GM23338 (cell line): ENCODE results near the gene NEFH. TPM values are rescaled to one million over a fixed set of nuclear protein-coding genes. Genes with fewer than 3 reads are reported as not detected.

Source experiments
- ATAC-seq: fragments of 200-7000 bp; cut with Tn5 transposase; 3 replicates; pipeline ENCODE4 v1.9.1; 2020
- DNase-seq: peaks from one replicate; pipeline ENCODE4 v3.0.0-alpha.2; 2015; ENCODE audit warnings: low spot score
- H2AFZ ChIP-seq: fragments of 200-600 bp; sonication (generic); 2 replicates; pipeline ENCODE4 v1.8.0; 2016; ENCODE audit warnings: antibody characterized with exemption, mild to moderate bottlenecking, moderate library complexity
- H3F3A ChIP-seq: fragments of 200-600 bp; sonication (generic); replicated peaks from 2 replicates; pipeline ENCODE4 v1.8.0; 2017; ENCODE audit warnings: antibody characterized with exemption, mixed run types, low read depth
- H3K27ac ChIP-seq: fragments of 200-600 bp; sonication (generic); 2 replicates; pipeline ENCODE4 v1.6.1; 2016; ENCODE audit warnings: low read depth
- H3K27me3 ChIP-seq: fragments of 200-600 bp; sonication (generic); 2 replicates; pipeline ENCODE4 v1.8.0; 2016; ENCODE audit warnings: mild to moderate bottlenecking, mixed run types, moderate library complexity; ENCODE audit not compliant: insufficient read depth
- H3K36me3 ChIP-seq: fragments of 200-600 bp; sonication (generic); 2 replicates; pipeline ENCODE4 v1.8.0; 2016; ENCODE audit warnings: mild to moderate bottlenecking; ENCODE audit not compliant: insufficient read depth
- H3K4me1 ChIP-seq: fragments of 200-600 bp; sonication (generic); 2 replicates; pipeline ENCODE4 v1.8.0; 2016; ENCODE audit warnings: mild to moderate bottlenecking, moderate library complexity; ENCODE audit not compliant: insufficient read depth
- H3K4me2 ChIP-seq: fragments of 200-600 bp; sonication (generic); 2 replicates; pipeline ENCODE4 v1.7.1; 2017; ENCODE audit warnings: mixed run types
- H3K4me3 ChIP-seq: fragments of 200-600 bp; sonication (generic); 2 replicates; pipeline ENCODE4 v1.6.1; 2016; ENCODE audit warnings: mixed run types
- H3K79me2 ChIP-seq: fragments of 200-600 bp; sonication (generic); replicated peaks from 2 replicates; pipeline ENCODE4 v1.8.0; 2017; ENCODE audit warnings: mild to moderate bottlenecking; ENCODE audit not compliant: insufficient read depth
- H3K9me2 ChIP-seq: fragments of 200-600 bp; sonication (generic); 2 replicates; pipeline ENCODE4 v1.8.0; 2017; ENCODE audit not compliant: insufficient read depth
- H4K20me1 ChIP-seq: fragments of 200-600 bp; sonication (generic); replicated peaks from 2 replicates; pipeline ENCODE4 v1.8.0; 2017; ENCODE audit warnings: mild to moderate bottlenecking; ENCODE audit not compliant: insufficient read depth
- H3K27ac Mint-ChIP-seq: 2 replicates; pipeline ENCODE4 v1.8.0; 2020; ENCODE audit warnings: inconsistent platforms, mild to moderate bottlenecking, moderate library complexity, mixed read lengths
- H3K27me3 Mint-ChIP-seq: 3 replicates; pipeline ENCODE4 v1.8.0; 2022; ENCODE audit warnings: low read depth, mild to moderate bottlenecking, moderate library complexity, mixed read lengths, inconsistent platforms; ENCODE audit not compliant: insufficient read depth, poor library complexity
- H3K36me3 Mint-ChIP-seq: 3 replicates; pipeline ENCODE4 v1.8.0; 2021; ENCODE audit warnings: low read depth, mild to moderate bottlenecking, inconsistent platforms, moderate library complexity, mixed read lengths
- H3K4me1 Mint-ChIP-seq: 3 replicates; pipeline ENCODE4 v1.8.0; 2020; ENCODE audit warnings: mild to moderate bottlenecking, inconsistent platforms, mixed read lengths
- H3K4me3 Mint-ChIP-seq: 3 replicates; pipeline ENCODE4 v1.8.0; 2021; ENCODE audit warnings: moderate library complexity, mild to moderate bottlenecking, inconsistent platforms, mixed read lengths
- H3K9me3 Mint-ChIP-seq: 3 replicates; pipeline ENCODE4 v1.8.0; 2020; ENCODE audit warnings: moderate library complexity, mild to moderate bottlenecking, inconsistent platforms, mixed read lengths
- CREB1 ChIP-seq: fragments of 250-450 bp; sonication (Bioruptor Pico); IDR thresholded peaks from 2 replicates; pipeline ENCODE4 v1.5.0; 2020; ENCODE audit warnings: low read depth, mild to moderate bottlenecking, moderate library complexity
- CTCF ChIP-seq, 2 experiments: fragments of 200-600 bp in 1 of 2; sonication (generic) in 1 of 2; conservative IDR thresholded peaks; 2 replicates each; pipeline versions ENCODE4 v1.5.1 to v1.6.1; 2016 to 2017; ENCODE audit warnings: antibody characterized with exemption in 2 of 2, low read depth in 2 of 2, mild to moderate bottlenecking in 2 of 2, moderate library complexity in 1 of 2
- ETS1 ChIP-seq: IDR thresholded peaks from 2 replicates; pipeline ENCODE4 v1.6.1; 2016; ENCODE audit warnings: antibody characterized with exemption
- EZH2 ChIP-seq: fragments of 200-600 bp; sonication (generic); IDR thresholded peaks from one replicate; pipeline ENCODE4 v1.8.0; 2017; ENCODE audit warnings: antibody characterized with exemption, mild to moderate bottlenecking, low read depth; ENCODE audit not compliant: unreplicated experiment
- EZH2phosphoT487 ChIP-seq: fragments of 200-600 bp; sonication (generic); IDR thresholded peaks from one replicate; pipeline ENCODE4 v1.8.1; 2018; ENCODE audit warnings: antibody characterized with exemption; ENCODE audit not compliant: unreplicated experiment
- JUNB ChIP-seq: IDR thresholded peaks from one replicate; pipeline ENCODE4 v1.6.1; 2016; ENCODE audit warnings: antibody characterized with exemption; ENCODE audit not compliant: unreplicated experiment
- NANOG ChIP-seq: IDR thresholded peaks from 2 replicates; pipeline ENCODE4 v1.6.1; 2016; ENCODE audit warnings: antibody characterized with exemption, borderline replicate concordance
- POLR2AphosphoS5 ChIP-seq: IDR thresholded peaks from 2 replicates; pipeline ENCODE4 v1.6.1; 2016; ENCODE audit warnings: antibody characterized with exemption, low read depth
- REST ChIP-seq: IDR thresholded peaks from one replicate; pipeline ENCODE4 v1.6.1; 2018; ENCODE audit warnings: antibody characterized with exemption; ENCODE audit not compliant: unreplicated experiment
- STAT1 ChIP-seq: IDR thresholded peaks from one replicate; pipeline ENCODE4 v1.6.1; 2016; ENCODE audit warnings: antibody characterized with exemption; ENCODE audit not compliant: unreplicated experiment
- ZNF114 ChIP-seq: fragments of 250-450 bp; sonication (Bioruptor Pico); IDR thresholded peaks from 2 replicates; pipeline ENCODE4 v1.5.0; 2020; ENCODE audit warnings: mild to moderate bottlenecking, moderate library complexity
- ZNF331 ChIP-seq: fragments of 250-450 bp; sonication (Bioruptor Pico); IDR thresholded peaks from 2 replicates; pipeline ENCODE4 v1.5.0; 2020; ENCODE audit warnings: low read depth, mild to moderate bottlenecking, moderate library complexity
- ZNF462 ChIP-seq: fragments of 250-450 bp; sonication (Bioruptor Pico); IDR thresholded peaks from 2 replicates; pipeline ENCODE4 v1.5.0; 2020; ENCODE audit warnings: mild to moderate bottlenecking, moderate library complexity
- polyA plus RNA-seq: library from polyadenylated mRNA; unstranded; fragments of >200 nt; fragmentation: Nextera tagmentation; extraction: Ambion mirVana; gene quantifications from 2 replicates; pipeline ENCODE4 v1.2.1, GENCODE V29; 2016
- total RNA-seq: library from RNA; depleted of rRNA; stranded (reverse); fragments of >200 nt; shearing (Covaris generic); gene quantifications from 2 replicates; pipeline ENCODE4 v1.2.3, GENCODE V29; 2014

NEFH gene
- total and polyA plus RNA-seq, 2 experiments from 2014 or later: 2.4 to 6.3 TPM

- H3K9me3 Mint-ChIP-seq: no peaks in the 10 kb centered on the region
- H3K9me2 ChIP-seq: no peaks in the 10 kb centered on the region; the same call in 1 of the 2 replicates
- H3K4me2 ChIP-seq: no peak overlapping the region
- H3K27me3 Mint-ChIP-seq: peaks cover 4% of the 10 kb centered on the region
- peaks cover 11% of the 10 kb centered on the region for H3K4me1 ChIP-seq
- H3K36me3 ChIP-seq: no peaks in the 10 kb centered on the region
- H2AFZ ChIP-seq: no peak overlapping the region
- no peak overlapping the region for H3K4me3 Mint-ChIP-seq
- ATAC-seq (no peak), DNase-seq (no peak)
- TF ChIP-seq JUNB (no peak), CTCF (conservative IDR thresholded peaks at IDR 0.05; ENCODE audit: low read depth in 2 of 2) (no peak), POLR2AphosphoS5 (no peak), EZH2phosphoT487 (no peak), CREB1 (no peak), ZNF462 (CRISPR knock-in tag) (no peak), EZH2 (no peak), NANOG (no peak), ZNF114 (no peak), STAT1 (no peak), ZNF331 (CRISPR knock-in tag) (no peak), ETS1 (no peak), REST (no peak)
- no peaks in the 10 kb centered on the region for H4K20me1 ChIP-seq
- H3K27ac ChIP-seq: no peak overlapping the region
- H3K4me1 Mint-ChIP-seq: peaks cover 18% of the 10 kb centered on the region
- no peaks in the 10 kb centered on the region for H3K79me2 ChIP-seq
- H3K4me3 ChIP-seq: no peak overlapping the region
- H3K36me3 Mint-ChIP-seq: no peaks in the 10 kb centered on the region
- no peaks in the 10 kb centered on the region for H3F3A ChIP-seq
- no peaks in the 10 kb centered on the region for H3K27me3 ChIP-seq
- no peak overlapping the region for H3K27ac Mint-ChIP-seq
Measured at GRCh38 chr22:29434288-29434687, 45.7 kb upstream of the NEFH start.
